Prostate gland (tissue), 2 donors: Measurements from ENCODE around the gene FLOT1. TPM values are rescaled to one million over a fixed set of nuclear protein-coding genes. Genes with fewer than 3 reads are reported as not detected.

Experiments used
- DNase-seq: peaks from one replicate; pipeline ENCODE4 v3.0.0-alpha.2; 2019; ENCODE audit warnings: low spot score
- H3K27ac ChIP-seq, 2 donors: fragments of 200-600 bp; sonication (generic); 2 replicates each; pipeline ENCODE4 v1.5.1; 2017 to 2019
- H3K27me3 ChIP-seq: fragments of 200-600 bp; sonication (generic); replicated peaks from 2 replicates; pipeline ENCODE4 v1.5.1; 2019; ENCODE audit not compliant: insufficient read depth
- H3K36me3 ChIP-seq, 2 donors: fragments of 200-600 bp; sonication (generic); 1 replicate in 1 of 2; 2 replicates in 1 of 2; pipeline versions ENCODE4 v1.5.1 to v1.8.1; 2017 to 2019
- H3K4me1 ChIP-seq: fragments of 200-600 bp; sonication (generic); replicated peaks from 2 replicates; pipeline ENCODE4 v1.5.1; 2019
- H3K4me3 ChIP-seq, 2 donors: fragments of 200-600 bp; sonication (generic); 2 replicates each; pipeline ENCODE4 v1.5.1; 2017 to 2019
- H3K9me3 ChIP-seq: fragments of 200-600 bp; sonication (generic); 2 replicates; pipeline ENCODE4 v1.5.1; 2017
- CTCF ChIP-seq, 4 experiments: fragments of 200-600 bp in 2 of 4; fragments of 450-650 bp in 2 of 4; sonication (generic) in 2 of 4; IDR thresholded peaks; 1 replicate in 3 of 4; 2 replicates in 1 of 4; pipeline ENCODE4 v1.5.1; 2016 to 2019; ENCODE audit warnings: antibody characterized with exemption in 4 of 4, mild to moderate bottlenecking in 2 of 4, moderate library complexity in 2 of 4
- POLR2A ChIP-seq: fragments of 450-650 bp; IDR thresholded peaks from one replicate; pipeline ENCODE4 v1.6.1; 2016; ENCODE audit warnings: antibody characterized with exemption, mild to moderate bottlenecking
- POLR2AphosphoS5 ChIP-seq: sonication (generic); formaldehyde crosslinking; IDR thresholded peaks from one replicate; pipeline ENCODE4 v1.6.1; 2017; ENCODE audit warnings: antibody characterized with exemption
- WGBS: methylation state at CpG from one replicate; pipeline ENCODE4 v1.1.5; 2018; 5-methylcytosine and 5-hydroxymethylcytosine counted together
- intact Hi-C: fragments of 100-400 bp; cut with DNase I; formaldehyde crosslinking; loops from one replicate; pipeline ENCODE4 v1.14.2; 2022
- total RNA-seq, 2 donors: library from RNA; depleted of rRNA; stranded (reverse); fragments of >200 nt; gene quantifications; one replicate each; pipeline ENCODE4 v1.1.0, GENCODE V29; 2016

The FLOT1 gene
- total RNA-seq, 2 donors from 2014 or later, result 117 to 133 TPM

- no peaks in the 10 kb centered on the region for H3K27me3 ChIP-seq
- H3K9me3 ChIP-seq, result no peaks in the 10 kb centered on the region
- no peaks in the 10 kb centered on the region for H3K4me1 ChIP-seq
- no peak for DNase-seq
- TF ChIP-seq POLR2A, result no peak
- TF ChIP-seq POLR2AphosphoS5, result no peak
- WGBS, result 64% methylated on average over 4 of the region's 4 CpGs
- H3K4me3 ChIP-seq, result no peak overlapping the region
- H3K36me3 ChIP-seq, result no peaks in the 10 kb centered on the region
- no peak overlapping the region for H3K27ac ChIP-seq
- intact Hi-C loops, result no loop called here
Observed at GRCh38 chr6:30700340-30700739, 42.1 kb downstream of the FLOT1 start.

- Histone ChIP-seq H3K36me3 (no peaks in the 10 kb centered on the region), H3K27me3 (no peaks in the 10 kb centered on the region), H3K4me3 (no peak overlapping the region), H3K27ac (no peak overlapping the region), H3K9me3 (no peaks in the 10 kb centered on the region), H3K4me1 (no peaks in the 10 kb centered on the region)
- 91% methylated on average over 5 of the region's 5 CpGs for WGBS
- no peak for DNase-seq
- TF ChIP-seq POLR2AphosphoS5 (no peak), CTCF (IDR thresholded peaks at IDR 0.05) (no peak), POLR2A (no peak)
- intact Hi-C loops, result no loop called here
Observed at GRCh38 chr6:30696432-30696831, 46.1 kb downstream of the FLOT1 start.

GRCh38 chr6:30691208-30691847 is 51.2 kb downstream of the FLOT1 start:
- no peaks in the 10 kb centered on the region for H3K4me1 ChIP-seq
- no peak for DNase-seq
- TF ChIP-seq POLR2A (no peak), CTCF (IDR thresholded peaks at IDR 0.05) (no peak), POLR2AphosphoS5 (no peak)
- H3K27ac ChIP-seq, result peak overlapping the region; percentile 85 to 86
- H3K9me3 ChIP-seq, result no peaks in the 10 kb centered on the region
- peak overlapping the region; percentile 50 to 52 for H3K4me3 ChIP-seq
- intact Hi-C loops, result no loop called here
- H3K27me3 ChIP-seq, result no peaks in the 10 kb centered on the region
- H3K36me3 ChIP-seq, result no peaks in the 10 kb centered on the region
- WGBS, result 12% methylated on average over 8 of the region's 8 CpGs

- peak; percentile 22 for TF ChIP-seq POLR2A
- TF ChIP-seq CTCF (IDR thresholded peaks at IDR 0.05), result peak in 2 of 4 experiments; percentile 13 to 19
- TF ChIP-seq POLR2AphosphoS5, result peak; percentile 78
- Histone ChIP-seq H3K9me3 (no peaks in the 10 kb centered on the region), H3K27me3 (no peaks in the 10 kb centered on the region), H3K36me3 (no peaks in the 10 kb centered on the region), H3K4me3 (peak within 1 kb of the TSS; percentile 50 to 52), H3K4me1 (no peaks in the 10 kb centered on the region), H3K27ac (peak within 1 kb of the TSS; percentile 85 to 86)
- under 1% methylated on average over 40 of the region's 40 CpGs for WGBS
- intact Hi-C loops, result no loop called here
- DNase-seq, result peak; percentile 87
Observed at GRCh38 chr6:30690403-30691207, 51.9 kb downstream of the FLOT1 start, which contains the start of gene NRM. TSS of gene NRM (minus strand) at chr6:30690984. CDS start at chr6:30690974, 10 bp downstream.

- Histone ChIP-seq H3K27ac (peak overlapping the region; percentile 85 to 86), H3K27me3 (no peaks in the 10 kb centered on the region), H3K4me3 (peak overlapping the region in 1 of 2 donors; percentile 52), H3K4me1 (no peaks in the 10 kb centered on the region), H3K36me3 (no peaks in the 10 kb centered on the region), H3K9me3 (no peaks in the 10 kb centered on the region)
- intact Hi-C loops, result loop anchor here (5.0 kb wide), 1 partner anchor 73 kb away; the partner anchor contains the start of genes MRPS18B and PPP1R10
- TF ChIP-seq POLR2A, result no peak
- no peak for TF ChIP-seq POLR2AphosphoS5
- TF ChIP-seq CTCF (IDR thresholded peaks at IDR 0.05), result no peak
- DNase-seq, result no peak
- WGBS, result 14% methylated on average over 4 of the region's 4 CpGs
Observed at GRCh38 chr6:30689985-30690384, 52.5 kb downstream of the FLOT1 start.
